Suprapubic skin (tissue), 4 donors: ENCODE measurements around the gene C5orf24. TPM values are rescaled to one million over a fixed set of nuclear protein-coding genes. Genes with fewer than 3 reads are reported as not detected.

Experiments
- DNase-seq, 2 donors: peaks; one replicate each; pipeline ENCODE4 v3.0.0-alpha.2; 2019; ENCODE audit warnings: low spot score in 2 of 2
- H3K27ac ChIP-seq: fragments of 200-600 bp; sonication (generic); one replicate; pipeline ENCODE4 v1.5.1; 2019
- H3K27me3 ChIP-seq: fragments of 200-600 bp; sonication (generic); one replicate; pipeline ENCODE4 v1.5.1; 2019
- H3K36me3 ChIP-seq: fragments of 200-600 bp; sonication (generic); one replicate; pipeline ENCODE4 v1.5.1; 2019
- H3K4me1 ChIP-seq: fragments of 200-600 bp; sonication (generic); one replicate; pipeline ENCODE4 v1.5.1; 2019
- H3K4me3 ChIP-seq: fragments of 200-600 bp; sonication (generic); one replicate; pipeline ENCODE4 v1.5.1; 2019; ENCODE audit warnings: mild to moderate bottlenecking
- H3K9me3 ChIP-seq: fragments of 200-600 bp; sonication (generic); one replicate; pipeline ENCODE4 v1.5.1; 2019
- CTCF ChIP-seq, 2 donors: fragments of 200-600 bp in 1 of 2; fragments of 450-650 bp in 1 of 2; sonication (generic) in 1 of 2; IDR thresholded peaks; one replicate each; pipeline ENCODE4 v1.5.1; 2016 to 2019; ENCODE audit warnings: antibody characterized with exemption in 2 of 2, mild to moderate bottlenecking in 1 of 2, moderate library complexity in 1 of 2
- EP300 ChIP-seq: sonication (generic); formaldehyde crosslinking; IDR thresholded peaks from one replicate; pipeline ENCODE4 v1.6.1; 2017; ENCODE audit warnings: antibody characterized with exemption
- POLR2A ChIP-seq, 2 donors: fragments of 450-650 bp; IDR thresholded peaks; one replicate each; pipeline ENCODE4 v1.6.1; 2017; ENCODE audit warnings: antibody characterized with exemption in 2 of 2, mild to moderate bottlenecking in 2 of 2, moderate library complexity in 2 of 2
- POLR2AphosphoS5 ChIP-seq, 3 donors: sonication (generic); formaldehyde crosslinking; IDR thresholded peaks; one replicate each; pipeline ENCODE4 v1.6.1; 2017; ENCODE audit warnings: antibody characterized with exemption in 3 of 3
- WGBS: methylation state at CpG from one replicate; pipeline ENCODE4 v1.1.5; 2018; 5-methylcytosine and 5-hydroxymethylcytosine counted together
- total RNA-seq, 4 donors: library from RNA; depleted of rRNA; stranded (reverse); fragments of >200 nt; gene quantifications; one replicate each; pipeline ENCODE4 v1.1.0, GENCODE V29; 2016

C5orf24 gene
- total RNA-seq, 4 donors from 2014 or later, result 32.2 to 47.3 (median 38.0) TPM

GRCh38 chr5:134891473-134891872 lies 45.7 kb downstream of the C5orf24 start:
- TF ChIP-seq POLR2A (IDR thresholded peaks at IDR 0.05) (no peak), EP300 (no peak), POLR2AphosphoS5 (IDR thresholded peaks at IDR 0.05) (no peak), CTCF (IDR thresholded peaks at IDR 0.05) (no peak)
- no peaks in the 10 kb centered on the region for H3K4me1 ChIP-seq
- no peaks in the 10 kb centered on the region for H3K9me3 ChIP-seq
- WGBS, result 100% methylated on average over 1 of the region's 1 CpG
- peaks cover 23% of the 10 kb centered on the region for H3K36me3 ChIP-seq
- no peaks in the 10 kb centered on the region for H3K27me3 ChIP-seq
- DNase-seq, result no peak
- H3K27ac ChIP-seq, result no peak overlapping the region
- no peak overlapping the region for H3K4me3 ChIP-seq

GRCh38 chr5:134892282-134892681 lies 46.5 kb downstream of the C5orf24 start:
- H3K4me3 ChIP-seq, result no peak overlapping the region
- no peaks in the 10 kb centered on the region for H3K27me3 ChIP-seq
- WGBS, result 93% methylated on average over 3 of the region's 3 CpGs
- DNase-seq, result no peak
- peaks cover 31% of the 10 kb centered on the region for H3K36me3 ChIP-seq
- no peaks in the 10 kb centered on the region for H3K9me3 ChIP-seq
- no peak overlapping the region for H3K27ac ChIP-seq
- H3K4me1 ChIP-seq, result no peaks in the 10 kb centered on the region
- TF ChIP-seq POLR2A (IDR thresholded peaks at IDR 0.05) (no peak), EP300 (no peak), POLR2AphosphoS5 (IDR thresholded peaks at IDR 0.05) (no peak), CTCF (IDR thresholded peaks at IDR 0.05) (no peak)

- H3K36me3 ChIP-seq, result peaks cover 35% of the 10 kb centered on the region
- TF ChIP-seq EP300 (no peak), POLR2AphosphoS5 (IDR thresholded peaks at IDR 0.05) (no peak), POLR2A (IDR thresholded peaks at IDR 0.05) (no peak), CTCF (IDR thresholded peaks at IDR 0.05) (no peak)
- 88% methylated on average over 2 of the region's 2 CpGs for WGBS
These were observed 47.2 kb downstream of the C5orf24 start for GRCh38 chr5:134892926-134893325.

GRCh38 chr5:134893748-134894505 lies 48.2 kb downstream of the C5orf24 start:
- Histone ChIP-seq H3K27me3 (no peaks in the 10 kb centered on the region), H3K9me3 (no peaks in the 10 kb centered on the region), H3K4me3 (no peak overlapping the region), H3K36me3 (peaks cover 34% of the 10 kb centered on the region), H3K27ac (no peak overlapping the region), H3K4me1 (no peaks in the 10 kb centered on the region)
- TF ChIP-seq EP300 (no peak), CTCF (IDR thresholded peaks at IDR 0.05) (no peak), POLR2AphosphoS5 (IDR thresholded peaks at IDR 0.05) (no peak), POLR2A (IDR thresholded peaks at IDR 0.05) (no peak)
- DNase-seq, result no peak
- 93% methylated on average over 7 of the region's 7 CpGs for WGBS

More at GRCh38 chr5:134892926-134893325, 47.2 kb downstream of the C5orf24 start:
- no peak for DNase-seq
- Histone ChIP-seq H3K27ac (no peak overlapping the region), H3K4me3 (no peak overlapping the region), H3K9me3 (no peaks in the 10 kb centered on the region), H3K4me1 (no peaks in the 10 kb centered on the region), H3K27me3 (no peaks in the 10 kb centered on the region)

- Histone ChIP-seq H3K27ac (no peak overlapping the region), H3K9me3 (no peaks in the 10 kb centered on the region), H3K4me3 (no peak overlapping the region), H3K27me3 (no peaks in the 10 kb centered on the region), H3K36me3 (peaks cover 16% of the 10 kb centered on the region), H3K4me1 (peaks cover 10% of the 10 kb centered on the region)
- WGBS, result 73% methylated on average over 10 of the region's 10 CpGs
- no peak for TF ChIP-seq POLR2AphosphoS5 (IDR thresholded peaks at IDR 0.05)
- TF ChIP-seq POLR2A (IDR thresholded peaks at IDR 0.05), result no peak
- TF ChIP-seq CTCF (IDR thresholded peaks at IDR 0.05), result no peak
- TF ChIP-seq EP300, result no peak
- DNase-seq, result no peak
These were observed 56.5 kb downstream of the C5orf24 start for GRCh38 chr5:134902071-134902801.
